Kidney epithelial cell (primary cell): ENCODE measurements around the gene ST3GAL2. TPM values are rescaled to one million over a fixed set of nuclear protein-coding genes. Genes with fewer than 3 reads are reported as not detected.

Experiments used
- DNase-seq: peaks from one replicate; pipeline ENCODE4 v3.0.0-alpha.2; 2010; ENCODE audit warnings: low read depth
- H3K27me3 ChIP-seq: 2 replicates; pipeline ENCODE4 v1.6.0; 2011; ENCODE audit warnings: low read length; ENCODE audit not compliant: control insufficient read depth, insufficient read depth
- H3K36me3 ChIP-seq: 2 replicates; pipeline ENCODE4 v1.5.1; 2011; ENCODE audit warnings: low read length; ENCODE audit not compliant: control insufficient read depth, insufficient read depth
- H3K4me3 ChIP-seq: 2 replicates; pipeline ENCODE4 v1.5.1; 2011; ENCODE audit warnings: low read depth, mild to moderate bottlenecking, control low read depth, low read length
- CTCF ChIP-seq: IDR thresholded peaks from 2 replicates; pipeline ENCODE4 v1.5.1; 2011; ENCODE audit warnings: mild to moderate bottlenecking, moderate library complexity, low read length, control low read depth, inconsistent platforms; ENCODE audit not compliant: insufficient read depth, poor library complexity, severe bottlenecking
- total RNA-seq: library from RNA; depleted of rRNA; stranded (reverse); fragments of >200 nt; gene quantifications from 2 replicates; pipeline ENCODE4 v1.2.3, GENCODE V29; 2015

ST3GAL2 gene
- total RNA-seq, 1 donor from 2014 or later, result 22.6 TPM

DNA sequence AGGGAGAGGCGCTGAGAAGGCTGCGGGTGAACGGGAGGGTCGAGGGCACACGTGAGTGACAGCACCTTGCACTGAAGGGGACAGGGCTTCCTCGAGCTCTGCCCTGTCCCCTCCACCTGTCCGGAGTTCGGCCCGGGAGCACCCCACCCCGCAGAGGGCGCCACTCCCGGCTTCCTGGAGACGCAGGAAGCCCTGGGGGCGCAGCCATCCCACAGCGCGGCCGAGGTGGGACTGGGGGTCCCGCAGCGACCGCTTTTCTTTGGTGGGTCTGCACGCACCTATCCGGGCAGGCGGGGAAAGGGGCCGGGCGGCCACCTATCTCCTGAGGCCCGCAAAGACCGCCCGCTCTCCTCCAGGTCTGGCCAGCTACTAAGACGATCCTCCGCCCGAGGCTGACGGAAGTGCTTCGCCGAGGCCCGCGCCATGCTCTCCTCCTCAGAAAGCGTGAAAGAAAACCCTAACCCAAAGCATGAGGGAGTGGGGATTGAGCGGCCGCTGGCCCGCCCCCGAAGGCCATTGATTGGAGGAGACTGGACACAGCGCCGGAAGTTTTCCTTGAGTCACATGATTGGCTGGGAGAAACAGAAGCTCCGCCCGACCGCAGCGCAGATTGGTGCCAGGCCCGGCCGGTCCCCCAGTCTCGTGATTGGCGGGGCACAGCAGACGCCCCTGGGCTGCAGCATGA is 57.8 kb downstream of the ST3GAL2 start:
- no peaks in the 10 kb centered on the region for H3K27me3 ChIP-seq
- TF ChIP-seq CTCF, result peak; percentile 41
- H3K4me3 ChIP-seq, result peak overlapping the region; percentile 83
- DNase-seq, result peak; percentile 90
- peaks cover 3% of the 10 kb centered on the region for H3K36me3 ChIP-seq

- TF ChIP-seq CTCF, result no peak
- Histone ChIP-seq H3K36me3 (peaks cover 3% of the 10 kb centered on the region), H3K4me3 (peak overlapping the region; percentile 83), H3K27me3 (no peaks in the 10 kb centered on the region)
- peak; percentile 63 for DNase-seq
These were observed 58.5 kb downstream of the ST3GAL2 start for GRCh38 chr16:70380248-70380918.

- no peak for TF ChIP-seq CTCF
- no peak overlapping the region for H3K4me3 ChIP-seq
- no peaks in the 10 kb centered on the region for H3K27me3 ChIP-seq
- peaks cover 3% of the 10 kb centered on the region for H3K36me3 ChIP-seq
- DNase-seq, result no peak
These were observed 59.9 kb downstream of the ST3GAL2 start for GRCh38 chr16:70378869-70379493.

- peaks cover 2% of the 10 kb centered on the region for H3K36me3 ChIP-seq
- H3K27me3 ChIP-seq, result no peaks in the 10 kb centered on the region
- no peak for DNase-seq
These were observed 61.1 kb downstream of the ST3GAL2 start for GRCh38 chr16:70377782-70378181.

More at GRCh38 chr16:70377782-70378181, 61.1 kb downstream of the ST3GAL2 start:
- H3K4me3 ChIP-seq, result no peak overlapping the region
- no peak for TF ChIP-seq CTCF
